Osteoblast (primary cell): Measurements from ENCODE around the gene NTM. TPM values are rescaled to one million over a fixed set of nuclear protein-coding genes. Genes with fewer than 3 reads are reported as not detected.
"Not testable (repeated sequence)": the region's sequence is repeated elsewhere in the genome, so short reads cannot be mapped to it uniquely, and the experiment has no call there.

ENCODE experiments used
- DNase-seq: peaks from one replicate; pipeline ENCODE4 v3.0.0; 2011; ENCODE audit warnings: low spot score, mixed read lengths; ENCODE audit not compliant: insufficient read length; ENCODE audit errors: missing footprints
- H2AFZ ChIP-seq: 2 replicates; pipeline ENCODE4 v1.6.0; 2011; ENCODE audit warnings: mild to moderate bottlenecking, low read length
- H3K27ac ChIP-seq: 2 replicates; pipeline ENCODE4 v1.5.1; 2011; ENCODE audit warnings: mild to moderate bottlenecking, low read depth, low read length, moderate library complexity
- H3K27me3 ChIP-seq: 2 replicates; pipeline ENCODE4 v1.6.0; 2012; ENCODE audit warnings: mild to moderate bottlenecking, control low read depth, inconsistent platforms, low read length, moderate library complexity; ENCODE audit not compliant: insufficient read depth
- H3K36me3 ChIP-seq: 2 replicates; pipeline ENCODE4 v1.5.1; 2011; ENCODE audit warnings: mild to moderate bottlenecking, low read length, control low read depth, moderate library complexity; ENCODE audit not compliant: insufficient read depth
- H3K4me1 ChIP-seq: 2 replicates; pipeline ENCODE4 v1.5.1; 2011; ENCODE audit warnings: mild to moderate bottlenecking, low read length, control low read depth, moderate library complexity; ENCODE audit not compliant: insufficient read depth
- H3K4me2 ChIP-seq: 2 replicates; pipeline ENCODE4 v1.6.0; 2011; ENCODE audit warnings: mild to moderate bottlenecking, low read length; ENCODE audit not compliant: insufficient read depth
- H3K4me3 ChIP-seq: fragments of 200-600 bp; sonication (generic); 3 replicates; pipeline ENCODE4 v1.5.1; 2012; ENCODE audit warnings: mild to moderate bottlenecking, low read length, inconsistent platforms; ENCODE audit not compliant: insufficient read depth
- H3K79me2 ChIP-seq: 2 replicates; pipeline ENCODE4 v1.6.0; 2012; ENCODE audit warnings: mild to moderate bottlenecking, low read length, control low read depth, inconsistent platforms; ENCODE audit not compliant: insufficient read depth
- H3K9me3 ChIP-seq: 2 replicates; pipeline ENCODE4 v1.5.1; 2011; ENCODE audit warnings: low read depth, low read length, control low read depth
- H4K20me1 ChIP-seq: 2 replicates; pipeline ENCODE4 v1.6.0; 2012; ENCODE audit warnings: mild to moderate bottlenecking, low read length, control low read depth; ENCODE audit not compliant: insufficient read depth
- CTCF ChIP-seq: IDR thresholded peaks from 2 replicates; pipeline ENCODE4 v1.5.1; 2011; ENCODE audit warnings: mild to moderate bottlenecking, low read depth, low read length, moderate library complexity; ENCODE audit errors: extremely low read depth
- total RNA-seq: library from RNA; depleted of rRNA; stranded (reverse); fragments of >200 nt; gene quantifications from 2 replicates; pipeline ENCODE4 v1.2.3, GENCODE V29; 2012

The NTM gene
- total RNA-seq, 1 donor: 48.1 TPM

- H3K36me3 ChIP-seq, H3K9me3 ChIP-seq, H4K20me1 ChIP-seq, H3K27me3 ChIP-seq: not testable (repeated sequence)
- Histone ChIP-seq H2AFZ (peak overlapping the region; percentile 87), H3K4me3 (peak overlapping the region; percentile 86), H3K4me1 (peaks cover 27% of the 10 kb centered on the region), H3K4me2 (peak overlapping the region; percentile 87), H3K79me2 (peaks cover 94% of the 10 kb centered on the region), H3K27ac (peak overlapping the region; percentile 84)
- TF ChIP-seq CTCF: peak; percentile 43
- DNase-seq: peak; percentile 71
Measured at GRCh38 chr11:131911388-131912032, 541.1 kb downstream of the NTM start.

- Histone ChIP-seq H4K20me1 (no peaks in the 10 kb centered on the region), H3K9me3 (no peaks in the 10 kb centered on the region), H3K4me2 (peak overlapping the region; percentile 87), H3K79me2 (peaks cover 94% of the 10 kb centered on the region), H3K27me3 (no peaks in the 10 kb centered on the region), H2AFZ (peak overlapping the region; percentile 1), H3K27ac (peak overlapping the region; percentile 84), H3K36me3 (peaks cover 7% of the 10 kb centered on the region), H3K4me1 (peaks cover 27% of the 10 kb centered on the region), H3K4me3 (peak overlapping the region; percentile 86)
- peak; percentile 62 for DNase-seq
- TF ChIP-seq CTCF: no peak
Measured at GRCh38 chr11:131912134-131912533, 541.7 kb downstream of the NTM start.

DNA sequence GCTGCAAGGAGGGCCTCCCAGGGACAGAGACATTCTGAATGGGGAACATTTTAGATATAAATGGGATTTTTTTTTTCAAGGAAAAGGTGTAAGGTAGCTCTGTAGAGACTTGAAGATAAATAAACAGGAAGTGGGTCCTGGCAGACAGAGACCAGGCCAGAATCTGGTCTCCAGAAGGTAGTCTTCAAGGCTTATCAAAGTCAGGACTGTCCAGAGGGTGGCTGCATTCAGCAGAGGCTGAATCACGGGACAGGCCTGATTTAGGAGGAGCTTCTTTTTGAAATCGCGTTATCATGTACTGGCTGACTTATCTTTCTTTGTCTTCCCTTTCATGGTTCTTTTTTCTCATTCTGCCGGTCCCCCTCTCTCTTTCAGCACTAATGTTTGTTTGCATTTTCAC is 542.9 kb downstream of the NTM start:
- DNase-seq: peak; percentile 65

DNA sequence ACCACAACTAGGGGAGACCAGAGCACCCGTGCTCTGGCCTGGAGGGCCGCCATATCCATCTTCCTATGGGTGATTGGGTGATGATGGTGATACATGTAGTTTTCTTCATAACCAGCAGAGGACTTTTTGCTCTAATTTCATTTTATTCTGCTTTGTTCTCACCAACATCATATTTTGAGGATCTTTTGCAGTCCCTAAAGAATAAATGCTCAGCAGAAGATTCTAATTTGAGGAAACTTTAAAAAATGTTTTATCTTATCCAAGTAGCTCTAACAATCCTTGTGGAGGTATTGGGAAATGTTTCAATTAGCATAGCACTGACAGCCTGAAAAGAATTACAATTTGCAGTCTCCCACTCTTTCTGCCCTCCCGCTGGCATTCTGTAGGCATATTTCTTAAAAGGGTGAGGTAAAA is 544.0 kb downstream of the NTM start:
- peaks cover 15% of the 10 kb centered on the region for H3K36me3 ChIP-seq
- H3K79me2 ChIP-seq: peaks cover 95% of the 10 kb centered on the region
- peak overlapping the region; percentile 87 for H3K4me2 ChIP-seq
- no peak overlapping the region for H2AFZ ChIP-seq
- no peak overlapping the region for H3K27ac ChIP-seq
- no peaks in the 10 kb centered on the region for H4K20me1 ChIP-seq
- DNase-seq: peak; percentile 78
- H3K4me1 ChIP-seq: peaks cover 14% of the 10 kb centered on the region
- H3K9me3 ChIP-seq: no peaks in the 10 kb centered on the region
- peak; percentile 51 for TF ChIP-seq CTCF
- no peak overlapping the region for H3K4me3 ChIP-seq
- no peaks in the 10 kb centered on the region for H3K27me3 ChIP-seq

More for the DNA sequence above, 542.9 kb downstream of the NTM start:
- Histone ChIP-seq H3K79me2 (peaks cover 95% of the 10 kb centered on the region), H3K4me1 (peaks cover 24% of the 10 kb centered on the region), H3K9me3 (no peaks in the 10 kb centered on the region), H2AFZ (no peak overlapping the region), H3K4me2 (peak overlapping the region; percentile 87), H3K27ac (peak overlapping the region; percentile 6), H3K4me3 (peak overlapping the region; percentile 24), H3K36me3 (peaks cover 9% of the 10 kb centered on the region), H3K27me3 (no peaks in the 10 kb centered on the region), H4K20me1 (no peaks in the 10 kb centered on the region)
- TF ChIP-seq CTCF: no peak
